ENCODE measurements around the gene RPS18.

GRCh38 chr6:33235221-33235634 lies 36.6 kb upstream of the RPS18 start:
- TF ChIP-seq EP300 (IDR thresholded peaks at IDR 0.05) = no peak
- TF ChIP-seq CTCF (IDR thresholded peaks at IDR 0.05) = no peak
- TF ChIP-seq POLR2A (IDR thresholded peaks at IDR 0.05) = no peak
